Measurements from ENCODE around the gene ERC1. TPM values are rescaled to one million over a fixed set of nuclear protein-coding genes. Genes with fewer than 3 reads are reported as not detected.

Gene ERC1
- total RNA-seq, 4 donors from 2014 or later: 23.5 to 74.8 (median 57.0) TPM

GRCh38 chr12:1470051-1470450, 479.0 kb downstream of the ERC1 start:
- intact Hi-C loops (cut with DNase I; ENCODE audit: low total_unique reads): no loop called here
- H3K4me3 ChIP-seq: no peak overlapping the region
- no peaks in the 10 kb centered on the region for H3K27me3 ChIP-seq
- TF ChIP-seq CTCF (IDR thresholded peaks at IDR 0.05): no peak
- TF ChIP-seq POLR2A (IDR thresholded peaks at IDR 0.05): no peak
- no peak for TF ChIP-seq POLR2AphosphoS5 (IDR thresholded peaks at IDR 0.05)
- no peak for TF ChIP-seq EP300 (IDR thresholded peaks at IDR 0.05; ENCODE audit: low read depth)
- 78% methylated on average over 5 of the region's 5 CpGs; no CpG with 5 or more reads in 1 of the 2 donors for WGBS, 2 donors (ENCODE audit: low coverage in 1 of 2)
- H3K27ac ChIP-seq: no peak overlapping the region
- no peaks in the 10 kb centered on the region for H3K36me3 ChIP-seq
- no peaks in the 10 kb centered on the region for H3K9me3 ChIP-seq
- DNase-seq: no peak
- H3K4me1 ChIP-seq: peaks cover 10 to 26% (median 16%) of the 10 kb centered on the region in 4 donors
- in situ Hi-C loops (cut with MboI; ENCODE audit: low pct_ligation_motif_present in 1 of 4, low pct_unique_long_range_greater_than_20kb in 1 of 4, low sequenced_read_pairs in 3 of 4): no loop called here

- WGBS, 2 donors (ENCODE audit: low coverage in 1 of 2): 56 to 65% methylated on average over 5 to 6 of the region's 6 CpGs
- Histone ChIP-seq H3K27ac (no peak overlapping the region), H3K9me3 (no peaks in the 10 kb centered on the region), H3K4me1 (peaks cover 10 to 29% (median 17%) of the 10 kb centered on the region in 4 donors), H3K4me3 (no peak overlapping the region), H3K36me3 (no peaks in the 10 kb centered on the region), H3K27me3 (no peaks in the 10 kb centered on the region)
- in situ Hi-C loops (cut with MboI; ENCODE audit: low pct_ligation_motif_present in 1 of 4, low pct_unique_long_range_greater_than_20kb in 1 of 4, low sequenced_read_pairs in 3 of 4): no loop called here
- intact Hi-C loops (cut with DNase I; ENCODE audit: low total_unique reads): no loop called here
- TF ChIP-seq EP300 (IDR thresholded peaks at IDR 0.05; ENCODE audit: low read depth) (no peak), POLR2A (IDR thresholded peaks at IDR 0.05) (no peak)
- DNase-seq: no peak
These were observed 480.2 kb downstream of the ERC1 start for GRCh38 chr12:1471224-1471623.

- Histone ChIP-seq H3K27me3 (no peaks in the 10 kb centered on the region), H3K9me3 (no peaks in the 10 kb centered on the region), H3K4me3 (no peak overlapping the region), H3K36me3 (no peaks in the 10 kb centered on the region), H3K27ac (peak overlapping the region; percentile 11 to 47 (median 19)), H3K4me1 (peaks cover 10 to 29% (median 17%) of the 10 kb centered on the region in 4 donors)
- WGBS, 2 donors (ENCODE audit: low coverage in 1 of 2): 65 to 78% methylated on average over 1 to 7 of the region's 7 CpGs
- in situ Hi-C loops (cut with MboI; ENCODE audit: low pct_ligation_motif_present in 1 of 4, low pct_unique_long_range_greater_than_20kb in 1 of 4, low sequenced_read_pairs in 3 of 4) (no loop called here), intact Hi-C loops (cut with DNase I; ENCODE audit: low total_unique reads) (no loop called here)
- peak; percentile 29 for DNase-seq
- TF ChIP-seq EP300 (IDR thresholded peaks at IDR 0.05; ENCODE audit: low read depth) (no peak), CTCF (IDR thresholded peaks at IDR 0.05) (no peak)
These were observed 482.4 kb downstream of the ERC1 start for GRCh38 chr12:1473418-1473817.

GRCh38 chr12:1474041-1474573, 483.1 kb downstream of the ERC1 start:
- WGBS, 2 donors (ENCODE audit: low coverage in 1 of 2): 35 to 43% methylated on average over 3 to 5 of the region's 5 CpGs
- H3K9me3 ChIP-seq: no peaks in the 10 kb centered on the region
- H3K27me3 ChIP-seq: no peaks in the 10 kb centered on the region
- intact Hi-C loops (cut with DNase I; ENCODE audit: low total_unique reads): no loop called here
- peaks cover 10 to 29% (median 17%) of the 10 kb centered on the region in 4 donors for H3K4me1 ChIP-seq
- in situ Hi-C loops (cut with MboI; ENCODE audit: low pct_ligation_motif_present in 1 of 4, low pct_unique_long_range_greater_than_20kb in 1 of 4, low sequenced_read_pairs in 3 of 4): no loop called here
- H3K27ac ChIP-seq: peak overlapping the region; percentile 13 to 47 (median 35)
- no peaks in the 10 kb centered on the region for H3K36me3 ChIP-seq
- no peak for DNase-seq
- TF ChIP-seq POLR2A (IDR thresholded peaks at IDR 0.05): no peak
- TF ChIP-seq CTCF (IDR thresholded peaks at IDR 0.05): no peak
- no peak for TF ChIP-seq POLR2AphosphoS5 (IDR thresholded peaks at IDR 0.05)
- no peak for TF ChIP-seq EP300 (IDR thresholded peaks at IDR 0.05; ENCODE audit: low read depth)
- no peak overlapping the region for H3K4me3 ChIP-seq
